ENCODE measurements around the gene AREG. TPM values are rescaled to one million over a fixed set of nuclear protein-coding genes. Genes with fewer than 3 reads are reported as not detected.

AREG gene
- total and polyA plus RNA-seq, 2 experiments from 2014 or later, result 0.45 TPM; not detected in 1

DNA sequence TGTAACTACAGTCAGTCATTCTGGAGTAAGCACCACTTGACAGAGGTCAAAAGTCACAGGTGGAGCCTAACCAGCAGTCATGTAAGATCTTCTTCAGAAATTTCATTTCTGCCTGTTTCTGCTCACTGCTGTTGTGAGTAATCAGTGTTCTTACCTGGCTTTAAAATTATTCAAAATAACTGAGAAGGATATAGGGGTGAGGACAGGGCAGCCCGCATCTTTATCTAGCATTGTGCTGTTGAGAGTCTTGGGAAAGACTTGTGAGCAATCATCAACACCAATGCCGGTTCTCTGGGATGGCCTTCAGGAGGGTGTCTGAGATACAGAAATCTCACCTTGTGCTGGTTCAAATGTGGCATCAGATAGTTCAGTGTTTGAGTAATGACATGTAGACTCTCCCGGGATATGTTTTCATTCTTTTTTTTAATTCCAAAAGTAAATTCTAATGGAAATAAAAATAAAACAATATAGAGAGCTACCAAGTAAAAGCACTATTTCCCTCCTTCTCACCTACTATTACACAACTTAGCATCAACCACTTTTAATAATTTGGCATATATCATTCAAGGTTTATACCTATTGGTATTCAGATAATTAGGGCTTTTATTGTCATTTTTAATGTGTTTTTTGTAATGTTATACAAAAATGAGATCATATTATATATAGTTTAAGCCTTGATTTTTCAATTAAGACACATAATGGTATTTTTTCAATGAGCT is 37.1 kb downstream of the AREG start (continued):
- no peak for TF ChIP-seq ZNF462 (CRISPR knock-in tag; IDR thresholded peaks at IDR 0.05)

- Histone ChIP-seq H3K4me3 (no peak overlapping the region), H2AFZ (no peak overlapping the region), H3K4me1 (ENCODE audit: insufficient read depth) (no peaks in the 10 kb centered on the region), H3F3A (replicated peaks; ENCODE audit: low read depth) (no peaks in the 10 kb centered on the region), H3K9me2 (ENCODE audit: insufficient read depth) (peaks cover 4% of the 10 kb centered on the region; the same call in 1 of the 2 replicates), H3K36me3 (ENCODE audit: insufficient read depth) (no peaks in the 10 kb centered on the region), H3K27me3 (ENCODE audit: insufficient read depth) (no peaks in the 10 kb centered on the region), H3K4me2 (no peak overlapping the region), H3K27ac (ENCODE audit: low read depth) (no peak overlapping the region), H3K79me2 (replicated peaks; ENCODE audit: insufficient read depth) (no peaks in the 10 kb centered on the region), H4K20me1 (replicated peaks; ENCODE audit: insufficient read depth) (no peaks in the 10 kb centered on the region)
- Mint-ChIP-seq H3K4me3 (no peak overlapping the region), H3K9me3 (no peaks in the 10 kb centered on the region), H3K27me3 (ENCODE audit: insufficient read depth, low read depth, poor library complexity) (no peaks in the 10 kb centered on the region), H3K4me1 (no peaks in the 10 kb centered on the region), H3K36me3 (ENCODE audit: low read depth) (no peaks in the 10 kb centered on the region), H3K27ac (no peak overlapping the region)
- ATAC-seq (no peak), DNase-seq (ENCODE audit: low spot score) (no peak)
- TF ChIP-seq ZNF462 (CRISPR knock-in tag; IDR thresholded peaks at IDR 0.05), result no peak
These were observed 38.4 kb downstream of the AREG start for GRCh38 chr4:74483226-74483911.
